KMS-11 (cell line): ENCODE measurements around the gene SEC24D.

Experiments
- H2AFZ ChIP-seq: fragments of 200-600 bp; sonication (generic); 2 replicates; pipeline ENCODE4 v1.6.1; 2016; ENCODE audit warnings: antibody characterized with exemption, mixed run types, low read depth
- H3K27ac ChIP-seq: fragments of 200-600 bp; sonication (generic); 2 replicates; pipeline ENCODE4 v1.6.1; 2016; ENCODE audit warnings: mild to moderate bottlenecking, mixed run types
- H3K27me3 ChIP-seq: fragments of 200-600 bp; sonication (generic); 2 replicates; pipeline ENCODE4 v1.6.1; 2017; ENCODE audit warnings: mild to moderate bottlenecking, low read depth, mixed run types, moderate library complexity; ENCODE audit not compliant: insufficient read depth
- H3K36me3 ChIP-seq: fragments of 200-600 bp; sonication (generic); 2 replicates; pipeline ENCODE4 v1.6.1; 2017; ENCODE audit warnings: mild to moderate bottlenecking, mixed run types; ENCODE audit not compliant: insufficient read depth
- H3K4me1 ChIP-seq: fragments of 200-600 bp; sonication (generic); 2 replicates; pipeline ENCODE4 v1.6.1; 2016; ENCODE audit warnings: mild to moderate bottlenecking, low read depth, mixed run types; ENCODE audit not compliant: poor library complexity, severe bottlenecking
- H3K4me2 ChIP-seq: fragments of 200-600 bp; sonication (generic); 2 replicates; pipeline ENCODE4 v1.7.0; 2016; ENCODE audit warnings: mild to moderate bottlenecking, mixed run types
- H3K4me3 ChIP-seq: fragments of 200-600 bp; sonication (generic); IDR thresholded peaks from 2 replicates; pipeline ENCODE4 v1.6.1; 2017; ENCODE audit warnings: low read depth, low read length, mixed read lengths; ENCODE audit not compliant: insufficient read depth
- H3K79me2 ChIP-seq: fragments of 200-600 bp; sonication (generic); 2 replicates; pipeline ENCODE4 v1.6.1; 2016; ENCODE audit warnings: low read depth, mixed run types; ENCODE audit not compliant: insufficient read depth
- H3K9ac ChIP-seq: fragments of 200-600 bp; sonication (generic); 2 replicates; pipeline ENCODE4 v1.6.1; 2016; ENCODE audit warnings: mild to moderate bottlenecking, mixed run types
- H4K20me1 ChIP-seq: fragments of 200-600 bp; sonication (generic); 2 replicates; pipeline ENCODE4 v1.6.1; 2016; ENCODE audit warnings: mild to moderate bottlenecking, mixed run types; ENCODE audit not compliant: insufficient read depth
- CTCF ChIP-seq: fragments of 200-600 bp; sonication (generic); conservative IDR thresholded peaks from 2 replicates; pipeline ENCODE4 v1.6.1; 2017; ENCODE audit warnings: low read depth, mild to moderate bottlenecking, antibody characterized with exemption, low read length, moderate library complexity, mixed read lengths

Gene SEC24D

GRCh38 chr4:118834960-118835569 is 861 bp downstream of the SEC24D start:
- Histone ChIP-seq H3K9ac (peak overlapping the region; percentile 96), H2AFZ (peak overlapping the region; percentile 100), H3K36me3 (no peaks in the 10 kb centered on the region), H3K79me2 (peaks cover 27% of the 10 kb centered on the region), H3K27ac (peak overlapping the region; percentile 86), H3K27me3 (no peaks in the 10 kb centered on the region), H3K4me1 (peaks cover 27% of the 10 kb centered on the region), H3K4me3 (peak overlapping the region; percentile 58), H3K4me2 (peak overlapping the region; percentile 80), H4K20me1 (no peaks in the 10 kb centered on the region)
- TF ChIP-seq CTCF, result no peak

- peak overlapping the region; percentile 80 for H3K4me2 ChIP-seq
- no peaks in the 10 kb centered on the region for H3K27me3 ChIP-seq
- no peak overlapping the region for H2AFZ ChIP-seq
- peak overlapping the region; percentile 96; the same call in 1 of the 2 replicates for H3K9ac ChIP-seq
- H3K4me1 ChIP-seq, result peaks cover 27% of the 10 kb centered on the region
- H3K36me3 ChIP-seq, result no peaks in the 10 kb centered on the region
- peaks cover 27% of the 10 kb centered on the region for H3K79me2 ChIP-seq
- H3K27ac ChIP-seq, result peak overlapping the region; percentile 86; the same call in 1 of the 2 replicates
- H4K20me1 ChIP-seq, result no peaks in the 10 kb centered on the region
- no peak for TF ChIP-seq CTCF
- H3K4me3 ChIP-seq, result no peak overlapping the region
These were observed 1.9 kb downstream of the SEC24D start for GRCh38 chr4:118834070-118834469.

DNA sequence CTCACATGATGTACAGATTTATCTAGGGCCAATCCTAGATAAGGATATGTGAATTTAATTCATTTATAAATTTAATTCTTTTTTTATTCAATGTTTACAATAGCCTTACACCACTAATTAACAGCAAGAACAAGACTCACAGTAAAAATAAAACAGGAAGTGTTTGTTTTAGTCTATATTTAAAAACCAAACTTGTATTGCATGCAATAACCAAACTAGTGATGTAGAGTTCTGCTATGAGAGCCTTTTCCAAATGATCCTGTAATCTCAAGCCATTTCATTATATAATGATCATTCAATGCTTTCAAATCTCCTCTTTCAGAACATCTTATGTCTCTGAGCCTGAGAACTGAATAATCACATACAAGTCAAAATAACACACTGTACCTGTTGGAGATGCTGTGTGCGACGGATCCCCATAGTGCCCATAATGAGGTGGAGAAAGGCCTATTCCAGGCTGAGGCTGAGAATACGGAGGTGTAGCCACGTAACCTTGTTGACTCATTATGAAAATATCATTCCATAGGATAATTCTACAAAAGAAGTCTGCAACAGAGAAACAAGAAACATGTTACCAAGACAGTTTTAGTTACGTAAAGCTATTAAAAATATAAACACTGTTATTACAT is 2.6 kb downstream of the SEC24D start:
- no peak for TF ChIP-seq CTCF
- H3K4me3 ChIP-seq, result no peak overlapping the region
- peaks cover 27% of the 10 kb centered on the region for H3K4me1 ChIP-seq
- no peaks in the 10 kb centered on the region for H4K20me1 ChIP-seq
- no peak overlapping the region for H3K9ac ChIP-seq
- H3K27me3 ChIP-seq, result no peaks in the 10 kb centered on the region
- H3K4me2 ChIP-seq, result no peak overlapping the region
- H3K36me3 ChIP-seq, result no peaks in the 10 kb centered on the region
- no peak overlapping the region for H2AFZ ChIP-seq
- H3K79me2 ChIP-seq, result peaks cover 27% of the 10 kb centered on the region
- no peak overlapping the region for H3K27ac ChIP-seq

- Histone ChIP-seq H3K27ac (no peak overlapping the region), H4K20me1 (no peaks in the 10 kb centered on the region), H3K9ac (no peak overlapping the region), H3K4me1 (peaks cover 28% of the 10 kb centered on the region), H3K27me3 (no peaks in the 10 kb centered on the region), H2AFZ (no peak overlapping the region), H3K4me3 (no peak overlapping the region), H3K4me2 (no peak overlapping the region), H3K36me3 (no peaks in the 10 kb centered on the region), H3K79me2 (peaks cover 13% of the 10 kb centered on the region; the same call in 1 of the 2 replicates)
- TF ChIP-seq CTCF, result no peak
These were observed 6.8 kb downstream of the SEC24D start for GRCh38 chr4:118829107-118829506.
